ENCODE data around the gene CTNNA3.

- TF ChIP-seq CTCF (IDR thresholded peaks at IDR 0.05): no peak
- TF ChIP-seq POLR2AphosphoS5 (IDR thresholded peaks at IDR 0.05; ENCODE audit: low read depth, low read length): no peak
- TF ChIP-seq REST (IDR thresholded peaks at IDR 0.05; ENCODE audit: insufficient read depth in 1 of 2, low read depth in 2 of 2, low read length in 1 of 2): no peak
- TF ChIP-seq SIN3A (IDR thresholded peaks at IDR 0.05; ENCODE audit: borderline replicate concordance, insufficient read depth, low read depth, low read length): no peak
- no peak for TF ChIP-seq TCF7L2 (IDR thresholded peaks at IDR 0.05; ENCODE audit: low read depth, low read length)
Measured at GRCh38 chr10:67261300-67261797, 434.6 kb downstream of the CTNNA3 start.
